Measurements from ENCODE around the gene CD93.

Gene CD93

DNA sequence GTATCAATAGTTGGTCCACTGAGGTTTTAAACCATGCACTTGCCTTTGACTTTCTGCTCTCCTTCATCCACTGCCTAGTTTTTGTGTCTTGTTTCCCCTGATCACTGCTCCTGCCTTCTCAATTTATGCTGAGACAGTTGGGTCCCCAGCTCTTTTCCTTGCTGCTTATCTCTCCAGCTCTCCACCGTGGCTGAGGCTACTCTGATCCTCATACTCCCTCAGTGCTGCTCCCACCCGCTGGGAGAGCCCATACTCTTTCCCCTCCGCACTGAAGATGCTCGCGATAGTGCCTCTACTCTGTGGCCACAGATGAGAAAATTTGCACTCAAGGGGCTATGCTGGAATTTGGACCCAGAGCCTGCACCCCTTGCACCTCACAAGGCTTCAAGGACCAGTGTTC is 33.2 kb downstream of the CD93 start:
- DNase-seq, result no peak

DNA sequence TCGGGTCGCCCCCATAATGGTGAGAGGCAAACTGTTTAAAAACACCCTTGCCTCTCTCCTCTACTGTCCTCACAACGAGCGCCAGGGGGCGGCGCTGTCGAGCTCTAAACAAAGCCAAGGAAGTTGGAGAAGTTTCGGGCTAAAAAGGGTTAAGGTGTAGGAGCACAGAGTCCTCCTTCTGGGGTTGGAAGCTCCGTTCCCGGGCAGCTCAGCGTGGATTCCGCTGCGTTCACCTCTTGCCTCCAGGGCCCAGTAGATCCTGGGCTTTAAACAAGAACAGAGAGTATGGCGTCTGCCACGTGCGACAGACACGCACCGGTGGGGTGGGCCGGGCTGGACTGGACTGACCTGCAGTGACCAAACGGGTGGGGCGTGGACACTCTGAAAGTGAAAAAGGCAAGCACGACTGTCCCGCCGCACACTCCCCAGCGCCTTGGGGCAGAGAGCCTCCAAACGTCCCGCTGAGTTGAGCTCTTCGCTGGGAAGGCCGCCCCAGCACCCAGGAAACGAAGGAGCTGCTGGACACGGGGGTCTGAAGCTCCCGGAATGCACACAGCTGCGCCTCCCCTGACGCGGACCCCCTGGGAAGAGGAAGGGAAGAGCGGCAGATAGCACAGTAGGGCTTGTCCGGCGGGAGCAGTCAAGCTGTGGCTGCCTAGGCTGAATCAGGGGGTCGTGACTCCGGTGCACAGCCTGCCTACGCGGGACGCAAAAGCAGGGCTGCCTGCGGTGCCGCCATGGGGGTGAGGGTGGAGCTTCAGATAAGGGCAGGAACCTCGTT is 35.1 kb downstream of the CD93 start:
- no peak for DNase-seq

DNA sequence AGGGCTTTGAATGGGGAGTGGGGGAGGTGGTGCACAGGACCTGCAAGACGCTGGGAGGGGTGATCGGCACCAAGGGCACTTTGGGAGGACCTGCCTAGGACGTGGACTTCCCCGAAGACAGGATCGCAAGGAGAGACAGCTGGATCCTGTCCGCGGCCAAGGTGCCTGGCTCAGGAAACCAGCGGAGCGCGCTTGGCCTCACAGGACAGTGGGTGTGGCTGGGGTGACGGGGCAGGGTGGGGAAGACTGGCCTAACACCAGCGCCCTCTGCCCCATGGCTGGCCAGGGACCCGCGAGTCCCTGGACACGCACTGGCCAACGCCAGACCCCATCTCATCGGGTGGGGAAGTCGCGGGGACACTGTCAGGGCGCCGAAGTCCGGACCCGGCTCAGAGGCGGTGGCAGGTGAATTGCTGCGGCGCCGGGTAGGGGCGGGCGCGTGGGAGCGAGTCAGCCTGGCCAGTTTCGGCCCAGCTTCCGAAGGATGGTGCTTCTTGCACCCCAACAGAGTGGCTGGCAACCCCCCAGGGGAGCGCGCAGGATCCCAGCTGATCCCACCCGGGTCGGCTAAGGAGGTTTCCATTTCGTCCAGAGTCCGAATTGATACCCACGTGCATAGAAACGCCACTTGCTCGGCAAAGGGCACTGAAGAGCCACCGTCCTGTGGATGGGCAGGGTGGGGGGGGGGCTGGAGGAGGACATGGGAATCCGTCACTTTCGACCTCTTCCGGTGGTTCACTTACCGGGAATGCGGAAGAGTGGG is 35.9 kb downstream of the CD93 start:
- DNase-seq, result no peak

DNA sequence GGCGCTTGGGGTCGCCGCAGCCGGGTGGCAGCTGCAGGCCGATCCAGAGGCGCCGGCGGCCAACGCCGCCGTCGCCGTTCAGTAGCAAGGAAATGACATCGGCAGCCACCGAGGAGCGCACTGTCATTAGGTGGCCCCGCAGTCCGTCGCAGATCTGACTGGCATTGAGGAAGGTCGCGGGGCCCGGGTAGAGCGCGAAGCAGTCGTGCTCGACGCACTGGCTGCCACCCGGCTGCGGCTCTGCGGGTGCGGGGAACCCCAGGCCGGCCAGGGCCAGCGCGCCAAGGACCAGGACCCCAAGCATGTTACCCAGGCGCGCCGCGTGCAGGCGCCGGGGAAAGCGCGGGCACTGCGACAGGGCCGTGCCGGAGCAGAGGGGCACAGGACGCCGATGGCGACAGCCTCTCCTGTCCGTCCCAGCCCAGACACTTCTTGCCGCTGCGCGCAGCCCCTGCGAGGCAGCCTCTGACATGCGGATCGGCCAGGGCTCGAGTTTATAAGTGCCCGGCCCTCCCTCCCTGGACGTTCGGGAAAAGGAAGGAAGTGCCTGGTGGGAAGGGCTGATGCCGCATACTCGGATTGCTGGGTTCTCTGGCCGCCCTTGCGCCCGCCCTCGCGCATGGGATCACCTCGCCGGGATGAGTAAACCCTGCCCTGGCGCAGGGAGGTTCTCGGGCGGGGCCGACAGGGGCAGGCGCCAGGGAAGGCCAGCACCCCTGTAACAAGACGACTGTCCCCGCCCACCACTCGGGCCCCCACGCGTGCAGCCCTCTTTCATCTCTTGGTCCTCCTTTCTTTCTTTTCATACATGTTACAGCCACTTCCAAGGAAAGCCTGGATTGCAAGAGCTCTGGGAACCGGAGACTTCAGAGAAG is 36.7 kb downstream of the CD93 start, which contains the start of gene THBD:
Gene THBD, minus strand, starts transcription at position 472 of the 875 bp plus-strand sequence. Its CDS starts 168 bp downstream, at position 304.
- no peak for DNase-seq

DNA sequence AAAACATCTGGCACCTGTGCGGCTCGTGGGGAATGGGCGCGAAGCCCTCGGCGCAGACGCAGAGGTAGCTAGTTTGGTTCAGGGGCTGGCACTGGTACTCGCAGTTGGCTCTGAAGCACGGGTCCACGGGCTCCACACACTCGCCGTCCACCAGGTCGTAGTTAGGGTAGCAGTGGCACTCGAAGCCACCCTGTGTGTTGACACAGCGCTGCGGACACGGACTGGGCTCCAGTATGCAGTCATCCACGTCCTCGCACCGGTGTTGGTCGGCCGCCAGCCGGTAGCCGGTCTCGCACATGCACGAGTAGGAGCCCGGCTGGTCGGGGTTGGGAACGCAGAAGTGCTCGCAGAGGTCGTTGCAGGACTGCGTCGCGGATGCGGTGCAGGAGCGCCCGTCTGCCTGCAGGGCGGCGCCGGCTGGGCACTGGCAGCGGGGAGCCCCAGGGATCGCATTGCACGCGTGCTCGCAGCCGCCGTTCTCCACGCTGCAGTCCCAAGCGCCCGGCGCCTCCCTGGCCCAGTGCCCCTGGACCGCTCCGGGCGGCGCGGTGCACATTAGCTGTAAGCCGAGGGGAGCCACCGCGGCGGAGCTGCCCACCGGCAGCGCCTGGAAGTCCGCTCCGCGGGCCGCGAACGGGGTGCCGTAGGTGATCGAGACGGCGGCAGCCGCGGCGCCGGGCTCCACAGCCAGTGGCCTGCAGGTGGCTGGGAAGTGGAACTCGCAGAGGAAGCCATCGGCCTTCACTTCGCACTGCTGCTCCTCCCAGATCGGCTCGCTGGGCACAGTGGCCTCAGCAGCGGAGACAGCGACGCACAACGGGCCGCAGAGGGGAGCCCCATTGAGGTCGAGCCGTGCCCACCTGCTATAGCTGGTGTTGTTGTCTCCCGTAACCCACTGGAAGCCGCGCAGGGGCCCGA is 37.6 kb downstream of the CD93 start:
- no peak for DNase-seq

DNA sequence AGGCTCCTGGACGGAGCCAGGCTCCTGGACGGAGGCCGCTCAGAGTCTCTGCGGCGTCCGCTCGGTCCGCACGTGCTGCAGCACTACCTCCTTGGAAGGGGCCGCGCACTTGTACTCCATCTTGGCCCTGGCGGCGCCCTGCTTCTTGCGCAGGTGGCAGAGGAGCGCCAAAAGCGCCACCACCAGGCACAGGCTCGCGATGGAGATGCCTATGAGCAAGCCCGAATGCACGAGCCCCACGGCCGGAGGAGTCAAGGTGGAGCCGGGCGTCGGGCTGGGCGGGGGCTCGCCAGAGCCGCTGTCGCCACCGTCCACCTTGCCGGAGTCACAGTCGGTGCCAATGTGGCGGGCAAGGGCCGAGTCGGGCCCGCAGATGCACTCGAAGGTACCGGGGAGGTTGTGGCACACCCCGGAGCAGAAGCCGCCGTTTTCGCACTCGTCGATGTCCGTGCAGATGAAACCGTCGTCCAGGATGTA is 38.3 kb downstream of the CD93 start:
- no peak for DNase-seq

DNA sequence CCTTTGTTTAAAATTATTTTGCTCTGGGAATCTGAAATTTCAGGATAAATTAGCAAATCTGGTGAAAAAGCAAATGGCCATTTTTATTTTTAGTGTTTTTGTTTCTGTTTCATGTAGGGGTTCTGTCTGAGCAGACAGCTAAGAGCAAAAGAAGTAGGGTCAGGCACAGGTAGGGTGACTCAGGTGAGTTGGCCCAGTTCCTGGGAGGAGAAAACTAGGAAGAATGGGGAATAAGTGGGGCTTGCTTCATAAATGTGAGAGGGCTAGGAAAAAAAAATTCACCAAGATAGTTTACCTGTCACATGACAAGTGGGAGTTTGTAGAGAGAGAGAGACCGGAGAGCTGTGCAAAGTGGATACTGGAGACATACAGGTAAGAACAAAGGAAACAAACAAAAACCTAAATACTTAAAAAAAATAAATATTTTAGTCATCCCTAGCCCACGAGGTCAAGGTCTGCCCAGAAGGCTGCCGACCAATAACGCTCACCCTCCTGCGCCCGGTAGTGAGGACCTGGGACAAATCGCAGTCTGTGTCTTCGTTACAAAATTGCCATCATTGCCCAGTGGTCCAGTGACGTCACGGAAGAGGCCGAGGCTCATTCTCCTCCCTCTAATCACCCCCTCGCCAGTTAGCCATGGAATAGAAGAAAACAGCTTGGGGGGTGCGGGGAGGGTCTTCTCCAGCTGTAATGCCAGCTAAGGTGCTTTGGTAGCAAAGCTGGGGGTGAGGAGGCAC is 39.0 kb downstream of the CD93 start:
- DNase-seq, result no peak

DNA sequence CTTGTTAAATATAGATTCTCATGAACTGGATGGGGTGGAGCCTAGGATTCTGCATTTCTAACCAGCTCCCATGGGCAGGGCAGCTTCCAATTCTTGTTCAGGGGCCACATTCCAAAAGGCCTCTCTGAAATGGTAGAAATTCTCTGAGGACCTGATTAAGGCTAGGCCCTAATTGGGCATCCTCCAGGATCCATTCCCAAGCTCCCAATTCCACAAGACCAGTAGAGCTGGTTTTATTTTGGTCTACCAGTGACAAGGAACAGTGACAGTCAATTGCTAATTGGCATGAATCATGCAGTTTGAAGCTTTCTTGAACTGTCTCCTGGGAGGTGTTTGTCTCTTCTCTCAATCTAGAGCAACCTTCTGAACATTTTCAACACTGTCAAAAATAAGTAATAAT is 39.7 kb downstream of the CD93 start:
- DNase-seq, result no peak

DNA sequence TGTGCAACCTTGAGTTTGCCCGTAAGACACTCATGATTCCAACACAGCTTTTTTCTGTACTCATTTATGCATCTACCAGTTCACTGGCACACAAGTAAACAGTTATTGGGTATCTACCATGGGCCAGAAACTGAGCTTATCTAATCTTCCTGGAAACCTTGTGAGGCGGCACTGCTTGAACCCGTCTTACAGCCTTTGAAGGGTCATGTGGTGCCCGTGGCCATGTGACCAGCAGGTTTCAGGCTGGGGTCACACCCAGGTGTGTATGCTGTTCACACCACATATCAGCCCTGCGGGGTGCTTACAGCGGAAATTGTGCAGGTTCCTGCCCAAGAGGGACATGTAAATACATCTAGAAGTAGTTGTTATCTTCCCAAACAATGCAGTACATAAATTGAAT is 42.7 kb downstream of the CD93 start:
- no peak for DNase-seq

DNA sequence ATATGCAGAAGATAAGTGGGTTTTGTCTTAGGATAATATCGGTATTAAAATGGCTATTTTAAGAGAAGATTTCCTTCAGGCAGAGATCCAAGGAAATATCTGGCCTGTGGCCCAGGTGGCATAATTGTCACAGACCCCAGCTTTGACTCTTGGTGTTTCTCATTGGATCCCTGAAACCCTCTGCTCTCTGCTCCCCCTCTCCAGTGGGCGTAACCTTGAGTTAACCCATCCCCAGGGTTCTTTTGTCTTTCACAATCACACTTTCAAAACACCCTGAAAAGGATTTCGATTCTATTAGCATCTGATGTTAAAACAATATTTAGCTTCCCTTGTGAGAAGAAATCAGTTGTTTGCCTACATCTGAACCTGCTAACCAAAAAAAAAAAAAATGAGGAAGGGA is 43.9 kb downstream of the CD93 start:
- no peak for DNase-seq

DNA sequence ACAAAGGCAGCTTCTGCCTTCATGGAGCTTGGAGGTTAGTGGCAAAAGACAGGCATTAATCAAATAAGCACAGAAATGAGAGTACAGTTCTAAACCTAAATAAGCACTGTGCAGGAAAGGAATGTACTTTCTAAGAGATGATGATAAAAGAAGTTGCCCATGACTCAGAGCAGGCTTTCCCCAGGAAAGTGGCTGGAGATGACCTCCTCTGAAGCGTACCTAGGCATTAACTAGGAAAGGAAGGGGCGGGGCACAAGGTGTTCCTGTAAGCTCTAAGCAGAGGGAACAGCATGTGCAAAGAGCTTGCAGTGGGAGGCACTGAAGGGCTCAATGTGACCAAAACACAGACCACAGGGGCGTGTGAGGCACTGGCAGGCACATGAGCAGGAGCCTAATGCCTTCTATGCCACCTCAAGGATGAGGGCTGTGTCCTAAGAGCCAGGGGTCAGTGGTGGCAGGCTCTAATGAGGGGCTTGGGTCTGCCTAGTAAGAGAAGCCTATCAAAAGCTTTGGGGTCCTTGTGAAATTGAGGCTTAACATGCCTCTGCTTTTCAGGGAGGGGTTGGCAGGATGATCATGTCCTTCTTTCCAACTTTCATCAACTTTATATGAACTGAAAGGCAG is 46.1 kb downstream of the CD93 start:
- no peak for DNase-seq

DNA sequence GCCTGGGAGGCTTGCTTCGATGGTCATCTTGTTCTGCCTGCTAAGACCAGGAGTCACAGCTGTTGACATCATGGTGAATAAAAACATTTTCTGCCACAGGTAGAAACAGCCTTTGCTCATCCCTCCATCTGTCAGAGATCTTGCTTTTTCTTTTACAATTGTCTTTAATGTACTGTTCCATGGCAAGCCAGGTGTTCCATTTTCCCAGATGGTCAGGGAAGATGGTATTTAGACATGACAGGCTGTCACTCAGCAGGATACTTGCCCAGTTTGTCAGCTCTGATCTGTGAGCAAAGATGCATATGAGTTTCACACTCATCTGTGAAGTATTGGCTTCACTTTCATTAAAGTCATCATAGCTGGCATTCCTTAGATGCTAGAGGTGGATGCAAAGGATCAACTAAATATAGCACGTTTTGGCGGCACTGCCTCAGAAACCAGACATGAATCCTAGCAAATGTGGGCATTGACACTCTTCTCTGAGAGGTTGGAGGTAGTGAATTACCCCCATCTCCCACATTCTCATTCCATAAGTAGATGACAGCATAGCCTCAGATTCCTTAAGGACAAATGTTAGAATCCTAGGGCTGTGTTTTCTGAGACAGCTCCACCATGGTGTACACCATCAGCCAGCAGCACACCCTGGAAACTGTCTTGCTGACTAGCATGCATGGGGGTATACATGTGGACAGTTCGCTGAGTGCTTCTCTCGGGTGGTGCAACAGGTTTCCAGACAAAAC is 46.8 kb downstream of the CD93 start:
- DNase-seq, result no peak

DNA sequence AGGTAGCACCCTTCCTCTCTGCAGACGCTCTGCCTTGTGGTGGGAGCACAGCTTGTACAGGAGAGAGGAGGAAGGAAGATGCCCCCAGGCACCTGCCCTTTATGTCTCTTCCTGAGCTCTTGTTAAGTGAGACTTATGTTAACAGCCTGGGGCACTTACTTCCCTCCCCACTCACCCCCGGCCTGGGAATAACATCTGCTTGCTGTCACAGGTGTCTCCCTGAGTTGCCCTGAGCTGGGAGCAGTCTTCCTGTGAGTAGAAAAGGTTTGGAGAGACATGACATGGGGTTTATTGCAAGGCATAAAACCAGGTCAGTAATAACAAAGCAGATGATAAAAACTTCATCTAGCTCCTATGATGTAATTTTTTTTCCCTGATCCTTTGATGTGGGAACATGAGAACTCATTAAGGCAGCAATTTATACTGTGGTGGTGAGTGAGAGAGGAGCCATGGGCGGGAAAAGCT is 49.1 kb downstream of the CD93 start:
- DNase-seq, result no peak

DNA sequence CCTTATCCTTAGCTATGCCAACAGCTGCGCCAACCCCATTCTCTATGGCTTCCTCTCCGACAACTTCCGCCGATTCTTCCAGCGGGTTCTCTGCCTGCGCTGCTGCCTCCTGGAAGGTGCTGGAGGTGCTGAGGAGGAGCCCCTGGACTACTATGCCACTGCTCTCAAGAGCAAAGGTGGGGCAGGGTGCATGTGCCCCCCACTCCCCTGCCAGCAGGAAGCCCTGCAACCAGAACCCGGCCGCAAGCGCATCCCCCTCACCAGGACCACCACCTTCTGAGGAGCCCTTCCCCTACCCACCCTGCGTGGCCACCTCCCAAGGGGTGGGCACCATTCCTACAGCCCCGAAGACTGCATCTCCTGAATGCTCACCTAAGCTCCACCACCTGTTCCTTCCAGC is 49.8 kb downstream of the CD93 start:
- DNase-seq, result no peak

DNA sequence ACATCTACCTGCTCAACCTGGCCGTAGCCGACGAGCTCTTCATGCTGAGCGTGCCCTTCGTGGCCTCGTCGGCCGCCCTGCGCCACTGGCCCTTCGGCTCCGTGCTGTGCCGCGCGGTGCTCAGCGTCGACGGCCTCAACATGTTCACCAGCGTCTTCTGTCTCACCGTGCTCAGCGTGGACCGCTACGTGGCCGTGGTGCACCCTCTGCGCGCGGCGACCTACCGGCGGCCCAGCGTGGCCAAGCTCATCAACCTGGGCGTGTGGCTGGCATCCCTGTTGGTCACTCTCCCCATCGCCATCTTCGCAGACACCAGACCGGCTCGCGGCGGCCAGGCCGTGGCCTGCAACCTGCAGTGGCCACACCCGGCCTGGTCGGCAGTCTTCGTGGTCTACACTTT is 50.4 kb downstream of the CD93 start:
- no peak for DNase-seq

DNA sequence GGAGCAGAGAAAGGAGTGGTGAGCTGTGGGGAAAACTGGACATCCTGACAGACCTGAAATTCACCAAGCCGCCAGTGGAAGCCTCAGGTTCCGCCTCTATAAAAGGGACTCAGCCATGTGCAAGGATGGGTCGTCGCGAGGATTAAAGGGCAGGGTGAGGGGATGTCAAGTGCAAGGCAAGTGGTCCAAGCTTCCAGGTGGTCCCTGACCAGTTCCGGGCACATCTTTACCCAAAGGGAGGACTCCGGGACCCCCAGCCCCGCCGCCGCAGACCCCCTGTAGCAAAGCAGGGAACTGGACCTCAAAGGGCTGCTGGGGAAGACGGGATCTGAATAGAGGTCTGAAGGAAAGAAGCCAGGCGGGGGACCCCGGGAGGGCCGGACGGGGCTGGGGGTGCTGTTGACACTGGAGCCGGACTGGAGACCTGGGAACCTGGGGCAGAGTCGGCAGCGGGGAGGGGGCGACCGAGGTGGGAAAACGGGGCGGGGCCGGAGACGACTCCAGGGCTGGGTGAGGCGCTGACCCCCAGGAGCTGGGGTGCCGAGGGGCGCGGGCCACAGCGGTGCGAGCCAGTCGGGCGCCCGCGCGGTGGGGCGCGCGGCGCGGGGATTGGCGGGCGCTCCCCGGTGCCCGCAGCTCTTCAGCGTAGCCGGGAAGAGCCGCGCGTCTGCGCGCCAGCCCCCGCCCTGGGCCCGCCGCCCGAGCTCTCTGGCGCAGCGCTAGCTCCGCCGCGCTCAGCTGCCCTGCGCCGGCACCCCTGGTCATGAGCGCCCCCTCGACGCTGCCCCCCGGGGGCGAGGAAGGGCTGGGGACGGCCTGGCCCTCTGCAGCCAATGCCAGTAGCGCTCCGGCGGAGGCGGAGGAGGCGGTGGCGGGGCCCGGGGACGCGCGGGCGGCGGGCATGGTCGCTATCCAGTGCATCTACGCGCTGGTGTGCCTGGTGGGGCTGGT is 51.1 kb downstream of the CD93 start, which contains the start of gene SSTR4:
Gene SSTR4, plus strand, starts transcription at position 592 of the 951 bp plus-strand sequence. Its CDS starts 172 bp downstream, at position 764.
- no peak for DNase-seq

DNA sequence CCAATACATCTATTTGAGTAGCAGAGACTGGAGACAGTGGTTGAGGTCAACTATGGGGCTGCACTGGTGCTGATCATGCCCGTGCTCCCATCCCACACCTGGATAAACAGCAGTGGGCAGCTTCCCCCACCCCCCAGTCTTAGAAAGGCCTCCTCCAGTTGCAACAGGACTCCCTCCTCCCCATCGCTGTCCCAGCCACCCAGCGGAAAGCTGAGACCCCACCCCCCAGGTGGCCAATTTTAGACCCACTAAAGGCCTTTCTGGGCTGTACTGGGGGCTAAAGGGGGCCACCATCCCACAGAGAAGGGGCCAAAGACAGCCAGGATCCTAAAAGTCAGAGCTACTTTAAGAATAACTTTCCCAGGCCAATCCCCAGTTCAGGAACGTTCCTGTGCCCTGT is 52.2 kb downstream of the CD93 start:
- no peak for DNase-seq

DNA sequence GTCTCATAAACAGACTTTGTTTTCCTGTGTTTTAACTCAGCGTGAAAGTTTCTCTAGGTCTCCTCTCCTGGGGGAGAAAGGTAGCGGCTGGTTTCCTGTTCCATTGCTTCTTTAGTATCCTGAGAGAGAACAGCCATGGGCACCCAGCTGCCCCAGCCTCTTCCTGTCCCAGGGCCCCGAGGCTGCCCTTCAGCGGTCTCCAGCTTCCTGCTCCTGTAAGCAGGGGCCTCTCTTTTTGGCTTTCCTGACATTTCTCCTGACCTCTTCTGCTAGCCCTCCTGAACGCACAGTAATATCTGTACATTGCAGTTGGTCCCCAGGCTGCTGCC is 53.4 kb downstream of the CD93 start:
- no peak for DNase-seq
